Measurements from ENCODE around the gene P2RY13.

Gene P2RY13

DNA sequence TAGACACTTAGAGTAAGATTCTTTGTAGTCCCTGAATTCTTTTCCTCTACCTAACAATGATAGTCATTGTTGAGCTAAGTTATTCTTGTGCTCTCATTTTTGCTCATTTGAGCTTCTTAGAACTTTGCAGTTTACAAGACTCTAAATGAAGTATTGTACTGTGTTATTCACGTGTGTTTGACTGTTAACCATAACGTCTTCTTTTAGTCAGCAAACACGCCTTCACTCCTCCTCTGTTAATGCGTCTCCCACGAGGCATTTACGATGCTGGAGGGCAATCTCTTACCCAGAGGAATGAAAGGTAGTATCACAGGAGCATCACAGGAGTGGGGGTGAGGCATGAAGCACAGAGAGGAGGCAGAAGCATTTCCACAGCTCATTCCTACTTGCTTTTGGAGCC, 36.2 kb downstream of the P2RY13 start:
- DNase-seq (ENCODE audit: low spot score), result no peak

DNA sequence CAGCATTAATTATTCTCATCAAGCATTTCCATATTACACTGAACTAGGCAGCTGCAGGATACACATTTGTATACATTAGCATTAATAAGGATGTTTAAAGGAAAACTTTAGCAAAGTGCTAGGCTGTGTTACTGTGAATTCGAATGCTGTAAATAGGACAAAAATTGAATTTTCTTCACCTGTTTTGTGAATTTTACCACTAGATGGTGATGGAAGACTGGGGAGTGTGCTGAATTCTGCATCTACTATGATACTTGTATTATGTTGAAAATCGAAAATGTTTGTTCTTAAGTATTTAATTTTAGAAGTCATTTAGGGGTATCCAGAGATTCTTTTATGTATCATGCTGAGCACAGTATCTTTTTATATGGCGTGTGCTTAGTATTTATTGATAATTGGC, 38.7 kb downstream of the P2RY13 start:
- DNase-seq (ENCODE audit: low spot score), result no peak

- no peak for DNase-seq (ENCODE audit: low spot score)
Observed at GRCh38 chr3:151289445-151289844, 39.9 kb downstream of the P2RY13 start.

DNA sequence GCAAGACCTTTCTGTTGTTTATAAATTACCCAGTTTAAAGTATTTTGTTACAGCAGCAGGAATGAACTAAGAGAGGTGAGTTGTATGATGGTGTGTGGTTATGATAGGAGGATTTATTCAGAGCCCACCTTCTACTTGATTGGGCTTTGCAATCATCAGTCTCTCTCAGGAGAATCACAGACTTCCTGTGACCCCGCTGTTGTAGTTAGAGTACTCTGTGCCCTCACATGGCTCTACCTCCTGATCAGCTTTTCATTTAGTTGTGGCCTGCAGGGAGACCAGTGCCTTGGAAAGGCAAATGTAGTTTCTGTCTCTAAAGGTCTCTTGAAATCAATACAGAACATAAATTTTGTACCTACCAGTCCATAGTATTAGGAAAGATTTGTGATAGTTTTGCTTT, 43.4 kb downstream of the P2RY13 start:
- no peak for DNase-seq (ENCODE audit: low spot score)

- peak; percentile 56 for DNase-seq (ENCODE audit: low spot score)
Observed at GRCh38 chr3:151283907-151284461, 45.4 kb downstream of the P2RY13 start.

DNA sequence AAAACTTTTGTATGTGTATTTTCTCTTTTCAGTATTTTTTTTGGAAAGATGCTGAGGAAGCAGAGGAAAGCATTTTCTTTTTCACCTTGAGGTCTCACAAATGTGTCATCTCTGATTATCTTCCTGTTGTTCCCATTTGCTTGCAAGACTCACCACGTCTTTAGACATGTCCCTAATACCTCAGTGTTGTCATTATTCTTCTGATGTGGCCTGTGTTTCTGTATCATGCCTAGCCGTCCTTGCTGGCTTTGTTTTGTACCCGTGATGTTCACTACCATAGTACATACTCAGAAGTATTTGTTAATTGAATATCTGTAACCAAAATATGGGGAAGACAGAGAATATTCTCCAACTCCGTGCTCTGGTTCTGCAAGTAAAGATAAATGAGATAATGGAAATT, 46.0 kb downstream of the P2RY13 start:
- no peak for DNase-seq (ENCODE audit: low spot score)

- DNase-seq (ENCODE audit: low spot score), result peak; percentile 69
Observed at GRCh38 chr3:151282921-151283320, 46.4 kb downstream of the P2RY13 start.

DNA sequence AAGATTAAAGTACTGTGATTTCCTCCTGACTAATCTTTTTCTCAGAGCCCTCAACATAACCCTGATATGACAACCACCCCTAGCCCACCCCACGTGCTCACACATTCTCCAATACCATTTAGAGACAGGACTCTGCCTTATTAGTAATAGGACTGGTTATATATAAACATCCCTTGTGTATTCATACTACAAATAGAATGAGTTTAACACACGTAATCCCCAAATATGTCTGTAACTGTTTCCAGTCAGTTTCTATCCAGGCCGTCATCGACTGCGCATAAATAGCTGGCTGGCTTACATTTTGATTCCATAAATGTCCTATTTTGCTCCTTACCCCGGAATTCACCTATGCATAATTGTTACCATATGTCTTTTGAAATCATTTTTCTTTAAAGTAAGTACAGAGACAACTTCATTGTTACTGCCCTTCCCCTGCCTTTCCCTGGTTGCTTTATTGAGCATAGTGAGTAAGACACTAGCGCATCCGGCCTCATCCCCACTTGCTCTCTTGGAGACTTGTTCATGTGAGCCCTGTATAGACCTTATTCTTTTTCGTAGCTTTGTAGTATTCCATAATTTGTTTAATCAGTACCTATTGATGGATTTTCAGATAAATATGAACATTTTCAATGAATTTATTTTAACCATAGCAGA, 47.6 kb downstream of the P2RY13 start:
- no peak for DNase-seq (ENCODE audit: low spot score)

GRCh38 chr3:151278230-151278629, 51.1 kb downstream of the P2RY13 start, which contains the start of gene P2RY14:
TSS of gene P2RY14 (minus strand) at chr3:151278542. CDS start at chr3:151214316, 64,226 bp downstream.
- peak; percentile 40 for DNase-seq (ENCODE audit: low spot score)

DNA sequence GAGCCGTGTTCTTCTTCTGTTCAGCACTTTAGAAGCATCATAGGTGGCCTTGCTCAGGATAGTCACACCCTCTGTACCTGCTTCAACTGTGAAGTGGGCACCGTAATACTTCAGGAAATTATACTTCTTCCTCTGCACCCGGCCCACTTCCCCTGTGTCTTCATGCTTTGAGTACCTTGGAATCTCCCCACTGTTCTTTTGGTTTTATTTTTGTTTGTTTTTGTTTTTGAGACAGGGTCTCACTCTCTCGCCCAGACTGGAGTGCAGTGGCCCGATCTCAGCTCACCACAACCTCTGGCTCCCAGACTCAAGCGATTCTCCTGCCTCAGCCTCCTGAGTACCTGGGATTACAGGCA, 52.7 kb downstream of the P2RY13 start:
- DNase-seq (ENCODE audit: low spot score), result peak; percentile 36
